GM12873 (cell line): ENCODE data around the gene FOXP4.

Experiments used
- CTCF ChIP-seq: IDR thresholded peaks from 2 replicates; pipeline ENCODE4 v1.5.1; 2012; ENCODE audit warnings: low read depth, mild to moderate bottlenecking, moderate library complexity, low read length, control low read depth; ENCODE audit not compliant: insufficient read depth; ENCODE audit errors: missing control alignments

FOXP4 gene

DNA sequence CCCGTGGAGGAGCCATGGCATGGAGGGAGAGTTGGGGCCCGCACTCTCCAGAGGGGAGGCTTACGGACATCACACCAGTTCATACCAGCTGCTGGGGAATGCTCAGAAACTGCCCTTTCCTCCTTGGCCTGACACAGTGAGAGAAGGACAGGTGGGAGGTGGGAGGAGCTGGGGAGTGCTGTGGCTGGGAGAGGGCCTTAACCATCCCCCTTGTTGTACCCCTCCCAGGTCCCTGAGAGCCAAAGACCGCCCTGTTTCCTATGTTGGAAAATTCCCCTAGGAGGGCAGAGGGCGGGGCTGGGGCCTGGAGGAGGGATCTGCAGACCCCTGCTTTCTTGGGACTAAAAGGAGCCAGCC, 24.1 kb downstream of the FOXP4 start:
- no peak for TF ChIP-seq CTCF

DNA sequence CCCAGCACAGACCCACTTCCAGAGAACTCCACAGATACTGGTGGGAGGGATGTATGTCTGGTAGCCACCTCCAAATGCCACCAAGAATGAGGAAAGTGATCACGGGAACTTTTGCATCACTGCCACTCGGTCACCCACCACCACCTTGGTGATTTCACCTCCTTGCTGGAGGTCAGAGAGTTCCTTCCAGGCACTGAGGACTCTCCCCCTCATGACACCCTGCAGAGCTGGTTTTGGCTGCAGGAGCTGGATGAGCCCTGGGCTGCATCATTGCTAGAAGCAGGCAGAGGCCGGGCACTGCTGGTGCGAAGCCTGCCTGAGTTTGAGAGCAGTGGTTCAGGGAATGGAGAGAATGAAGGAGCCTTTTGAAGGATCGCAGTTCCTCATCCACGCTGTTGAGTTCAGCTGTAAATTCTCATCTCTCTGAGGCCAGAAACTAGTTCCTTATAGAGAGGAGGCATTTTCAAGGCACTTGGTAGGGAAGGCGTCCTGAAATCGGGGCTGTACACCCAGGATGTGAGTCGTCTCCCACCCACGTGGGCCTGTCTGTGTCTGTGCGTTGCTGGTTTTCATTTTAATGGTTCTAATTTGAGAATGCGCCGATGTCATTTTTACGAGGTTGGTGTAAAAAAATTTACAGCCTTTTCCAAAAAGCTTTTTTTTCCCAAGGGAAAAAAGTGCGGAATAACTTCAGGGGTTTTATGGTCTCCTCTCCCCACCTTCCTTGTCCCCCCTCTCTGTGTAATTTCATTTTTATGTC, 25.0 kb downstream of the FOXP4 start:
- TF ChIP-seq CTCF, result no peak

DNA sequence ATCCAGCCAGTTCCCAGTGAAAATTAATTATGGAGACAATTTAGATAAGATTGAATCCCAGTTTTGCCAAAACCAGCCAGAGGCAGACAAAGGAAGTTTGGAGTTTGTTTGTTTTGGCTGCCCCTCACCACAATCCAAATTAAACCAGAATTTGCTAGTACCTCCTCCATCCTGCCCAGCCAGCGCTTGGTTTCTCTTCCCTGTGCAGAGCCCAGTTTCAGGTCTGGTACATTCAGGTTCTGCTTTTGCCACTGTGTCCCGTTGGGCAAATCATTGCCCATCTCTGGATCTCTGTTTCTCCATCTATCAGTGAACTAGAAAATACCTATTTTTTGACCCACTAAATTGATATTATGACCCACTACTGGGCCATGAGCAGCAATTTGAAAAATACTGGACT, 26.4 kb downstream of the FOXP4 start:
- no peak for TF ChIP-seq CTCF

DNA sequence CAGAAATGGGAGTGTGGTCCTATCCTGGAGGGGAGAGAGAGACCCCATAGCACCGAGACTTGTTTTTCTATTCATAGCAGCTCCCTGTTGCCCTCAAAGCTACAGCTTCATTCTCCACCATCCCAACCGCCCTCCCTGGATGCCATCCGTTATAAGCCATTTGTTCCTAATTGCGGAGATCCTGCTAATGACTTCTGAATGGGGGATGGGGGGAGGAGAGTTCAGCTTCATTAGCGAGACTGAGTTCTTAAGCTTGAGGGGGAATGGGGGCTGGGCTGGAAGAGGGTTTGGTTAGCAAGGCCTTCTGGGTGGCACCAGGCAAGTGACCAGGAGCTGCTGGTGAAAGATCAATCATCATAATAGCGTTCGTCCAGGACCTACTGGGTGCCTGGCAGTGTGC, 27.1 kb downstream of the FOXP4 start:
- no peak for TF ChIP-seq CTCF

DNA sequence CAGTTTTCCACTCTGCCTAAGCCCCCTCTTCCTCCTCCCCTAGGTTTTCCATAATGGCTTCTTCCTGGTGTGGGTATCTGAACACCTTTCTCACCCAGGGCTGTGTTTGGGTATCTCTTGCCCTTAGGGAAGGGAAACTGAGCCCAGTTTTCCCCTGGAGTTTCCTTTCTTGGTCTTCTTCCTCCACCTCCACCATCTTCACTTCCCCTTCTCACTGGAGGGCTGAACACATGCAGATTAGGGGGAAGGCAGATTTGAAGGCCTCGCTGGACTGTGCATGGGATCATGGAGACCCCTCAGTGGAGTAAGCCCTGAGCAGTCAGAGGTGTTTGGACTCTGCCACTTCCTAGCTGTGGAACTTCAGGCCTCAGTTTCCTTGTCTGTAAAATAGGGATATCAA, 27.8 kb downstream of the FOXP4 start:
- TF ChIP-seq CTCF, result no peak

GRCh38 chr6:41575598-41575997, 29.4 kb downstream of the FOXP4 start:
- TF ChIP-seq CTCF, result no peak

GRCh38 chr6:41576667-41577066, 30.5 kb downstream of the FOXP4 start:
- no peak for TF ChIP-seq CTCF
